Measurements from ENCODE around the gene RD3L. TPM values are rescaled to one million over a fixed set of nuclear protein-coding genes. Genes with fewer than 3 reads are reported as not detected.

Gene RD3L
- total RNA-seq, 6 experiments from 2014 or later = not detected

- TF ChIP-seq CTCF (IDR thresholded peaks at IDR 0.05) = no peak
- Mint-ChIP-seq H3K4me1 (ENCODE audit: low read depth) (no peaks in the 10 kb centered on the region), H3K27ac (no peak overlapping the region), H3K27me3 (ENCODE audit: insufficient read depth) (peaks cover 23% of the 10 kb centered on the region), H3K36me3 (ENCODE audit: low read depth) (no peaks in the 10 kb centered on the region), H3K4me3 (no peak overlapping the region), H3K9me3 (no peaks in the 10 kb centered on the region)
- no peak for DNase-seq
Measured at GRCh38 chr14:103960457-103961055, 18.2 kb upstream of the RD3L start.

GRCh38 chr14:103949131-103949790 lies 6.9 kb upstream of the RD3L start:
- Mint-ChIP-seq H3K4me1 (ENCODE audit: low read depth) (no peaks in the 10 kb centered on the region; the same call in 1 of the 2 replicates), H3K27ac (no peak overlapping the region), H3K36me3 (ENCODE audit: low read depth) (no peaks in the 10 kb centered on the region), H3K4me3 (no peak overlapping the region), H3K9me3 (peaks cover 7% of the 10 kb centered on the region), H3K27me3 (ENCODE audit: insufficient read depth) (peaks cover 12% of the 10 kb centered on the region)
- no peak for DNase-seq
- TF ChIP-seq CTCF (IDR thresholded peaks at IDR 0.05) = no peak

- no peak overlapping the region for H3K27ac Mint-ChIP-seq
- H3K4me3 Mint-ChIP-seq = no peak overlapping the region
- H3K9me3 Mint-ChIP-seq = peaks cover 7% of the 10 kb centered on the region
- no peaks in the 10 kb centered on the region for H3K36me3 Mint-ChIP-seq (ENCODE audit: low read depth)
- no peaks in the 10 kb centered on the region; the same call in 1 of the 2 replicates for H3K4me1 Mint-ChIP-seq (ENCODE audit: low read depth)
- H3K27me3 Mint-ChIP-seq (ENCODE audit: insufficient read depth) = peaks cover 12% of the 10 kb centered on the region
- TF ChIP-seq CTCF (IDR thresholded peaks at IDR 0.05) = no peak
- no peak for DNase-seq
Measured at GRCh38 chr14:103948442-103948841, 6.1 kb upstream of the RD3L start.

- peaks cover 7% of the 10 kb centered on the region for H3K9me3 Mint-ChIP-seq
- DNase-seq = no peak
- H3K27ac Mint-ChIP-seq = no peak overlapping the region
- no peak overlapping the region for H3K4me3 Mint-ChIP-seq
- no peaks in the 10 kb centered on the region for H3K36me3 Mint-ChIP-seq (ENCODE audit: low read depth)
- no peaks in the 10 kb centered on the region; the same call in 1 of the 2 replicates for H3K4me1 Mint-ChIP-seq (ENCODE audit: low read depth)
- no peak for TF ChIP-seq CTCF (IDR thresholded peaks at IDR 0.05)
- peaks cover 9% of the 10 kb centered on the region for H3K27me3 Mint-ChIP-seq (ENCODE audit: insufficient read depth)
Measured at GRCh38 chr14:103946975-103947374, 4.6 kb upstream of the RD3L start.

GRCh38 chr14:103943673-103944072 lies 1.3 kb upstream of the RD3L start:
- DNase-seq = no peak

More at GRCh38 chr14:103943673-103944072, 1.3 kb upstream of the RD3L start:
- Mint-ChIP-seq H3K27ac (no peak overlapping the region), H3K9me3 (peaks cover 7% of the 10 kb centered on the region), H3K4me3 (no peak overlapping the region), H3K27me3 (ENCODE audit: insufficient read depth) (peaks cover 6% of the 10 kb centered on the region; the same call in 1 of the 2 replicates), H3K36me3 (ENCODE audit: low read depth) (no peaks in the 10 kb centered on the region), H3K4me1 (ENCODE audit: low read depth) (no peaks in the 10 kb centered on the region)
- TF ChIP-seq CTCF (IDR thresholded peaks at IDR 0.05) = no peak
